GM21529 (cell line): Measurements from ENCODE around the gene ATOSA.

ENCODE experiments used
- ATAC-seq: cut with Tn5 transposase; IDR thresholded peaks from one replicate; pipeline ENCODE4 v1.9.1; 2021; ENCODE audit not compliant: unreplicated experiment

The ATOSA gene

GRCh38 chr15:52679232-52680040 lies at the start of gene ATOSA:
TSS of gene ATOSA (minus strand) at chr15:52679388. CDS start at chr15:52678021, 1,367 bp downstream.
- ATAC-seq: peak; percentile 64

- ATAC-seq: no peak
Observed at GRCh38 chr15:52728899-52729298, 49.7 kb upstream of the ATOSA start.

GRCh38 chr15:52727815-52728214 lies 48.6 kb upstream of the ATOSA start:
- ATAC-seq: no peak

GRCh38 chr15:52726195-52726594 lies 47.0 kb upstream of the ATOSA start:
- ATAC-seq: no peak

- ATAC-seq: no peak
Observed at GRCh38 chr15:52718551-52718950, 39.4 kb upstream of the ATOSA start.

GRCh38 chr15:52717924-52718323 lies 38.7 kb upstream of the ATOSA start:
- no peak for ATAC-seq

- no peak for ATAC-seq
Observed at GRCh38 chr15:52717481-52717880, 38.3 kb upstream of the ATOSA start.

- no peak for ATAC-seq
Observed at GRCh38 chr15:52716536-52716935, 37.3 kb upstream of the ATOSA start.

- ATAC-seq: no peak
Observed at GRCh38 chr15:52715411-52715810, 36.2 kb upstream of the ATOSA start.

GRCh38 chr15:52714968-52715367 lies 35.8 kb upstream of the ATOSA start:
- no peak for ATAC-seq

- ATAC-seq: no peak
Observed at GRCh38 chr15:52710708-52711389, 31.7 kb upstream of the ATOSA start.

GRCh38 chr15:52710050-52710707 lies 31.0 kb upstream of the ATOSA start:
- peak; percentile 43 for ATAC-seq

GRCh38 chr15:52709187-52709981 lies 30.2 kb upstream of the ATOSA start:
- peak; percentile 94 for ATAC-seq

GRCh38 chr15:52706091-52706490 lies 26.9 kb upstream of the ATOSA start:
- ATAC-seq: no peak

GRCh38 chr15:52702390-52702789 lies 23.2 kb upstream of the ATOSA start:
- ATAC-seq: no peak

- ATAC-seq: no peak
Observed at GRCh38 chr15:52699457-52699856, 20.3 kb upstream of the ATOSA start.

- no peak for ATAC-seq
Observed at GRCh38 chr15:52698514-52698913, 19.3 kb upstream of the ATOSA start.

- ATAC-seq: no peak
Observed at GRCh38 chr15:52697051-52697450, 17.9 kb upstream of the ATOSA start.

- no peak for ATAC-seq
Observed at GRCh38 chr15:52695154-52695553, 16.0 kb upstream of the ATOSA start.

GRCh38 chr15:52689562-52689961 lies 10.4 kb upstream of the ATOSA start:
- no peak for ATAC-seq

- ATAC-seq: peak; percentile 47
Observed at GRCh38 chr15:52683580-52683979, 4.4 kb upstream of the ATOSA start.
